Activated naive CD8-positive, alpha-beta T cell treated with anti-CD3 and anti-CD28 coated beads, Interleukin-2, amount 10 ng/mL, durations not matched to agents 7 days and 5 days (primary cell): ENCODE results near the gene GLIPR1. TPM values are rescaled to one million over a fixed set of nuclear protein-coding genes. Genes with fewer than 3 reads are reported as not detected.
A peak's percentile ranks its signal among the peaks of the same experiment; 100 is the strongest.
"Not testable (repeated sequence)": the region's sequence is repeated elsewhere in the genome, so short reads cannot be mapped to it uniquely, and the experiment has no call there.

Experiments used
- ATAC-seq: fragments of 150-1000 bp; cut with Tn5 transposase; one replicate; pipeline ENCODE4 v1.10.0; 2021; ENCODE audit warnings: low read depth, moderate library complexity
- POLR2A ChIA-PET: fragments of 350-600 bp; sonication (Branson Sonifier 250); formaldehyde crosslinking; loops from one replicate; lab custom pipeline; 2021; ENCODE audit warnings: antibody characterized with exemption; lab: Charles Lee
- DNase-seq: peaks from one replicate; pipeline ENCODE4 v3.0.0; 2021
- H3K27ac Mint-ChIP-seq: one replicate; pipeline ENCODE4 v1.8.0; 2022; ENCODE audit warnings: mild to moderate bottlenecking, mixed read lengths
- H3K27me3 Mint-ChIP-seq: one replicate; pipeline ENCODE4 v1.8.0; 2022; ENCODE audit warnings: mild to moderate bottlenecking, moderate library complexity, mixed read lengths
- H3K36me3 Mint-ChIP-seq: one replicate; pipeline ENCODE4 v1.8.0; 2021; ENCODE audit warnings: mild to moderate bottlenecking, mixed read lengths
- H3K4me1 Mint-ChIP-seq: one replicate; pipeline ENCODE4 v1.8.0; 2021; ENCODE audit warnings: mixed read lengths
- H3K4me3 Mint-ChIP-seq: one replicate; pipeline ENCODE4 v1.8.0; 2022; ENCODE audit warnings: mild to moderate bottlenecking, moderate library complexity, mixed read lengths
- H3K9me3 Mint-ChIP-seq: one replicate; pipeline ENCODE4 v1.8.0; 2021; ENCODE audit warnings: mixed read lengths
- total RNA-seq, 2 experiments: library from RNA; stranded (reverse); gene quantifications; one replicate each; pipeline ENCODE4 v1.2.3, GENCODE V29; 2021

The GLIPR1 gene
- total RNA-seq, 2 experiments from 2014 or later: 57.9 to 63.3 TPM

DNA sequence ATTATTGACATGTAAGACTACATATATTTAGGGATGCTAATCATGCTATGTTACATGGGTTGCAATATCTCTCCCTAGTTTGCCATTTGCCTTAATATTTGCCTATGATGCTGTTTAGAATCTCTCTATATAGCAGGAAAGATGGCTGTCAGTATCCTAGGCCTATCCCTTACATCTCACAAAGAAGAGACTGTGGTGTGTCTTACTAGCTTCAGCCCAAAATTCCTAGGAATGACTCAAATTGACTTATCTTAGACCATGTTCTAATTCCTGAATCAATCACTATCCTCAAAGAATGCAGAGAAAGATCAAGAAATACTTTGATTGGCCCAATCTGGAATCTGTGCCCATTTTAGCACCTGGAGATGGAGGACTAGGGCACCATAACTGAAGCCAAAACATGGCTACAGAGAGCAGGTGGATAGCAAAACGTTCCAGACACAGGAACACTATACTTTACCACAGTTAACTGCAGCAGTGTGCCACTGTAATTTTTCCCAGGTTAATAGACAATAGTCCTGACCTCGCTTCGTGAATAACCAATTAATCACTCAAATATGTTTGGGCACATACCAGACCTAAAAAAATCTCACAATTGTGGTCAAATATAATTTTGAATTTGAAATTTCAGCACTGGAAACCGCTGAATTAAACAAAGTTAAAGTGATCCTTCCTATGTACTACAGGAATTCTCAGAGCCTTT lies 32.7 kb upstream of the GLIPR1 start:
- ATAC-seq (no peak), DNase-seq (no peak)
- POLR2A ChIA-PET: no interaction called here
- H3K36me3 Mint-ChIP-seq: no peaks in the 10 kb centered on the region
- no peaks in the 10 kb centered on the region for H3K4me1 Mint-ChIP-seq
- peaks cover 8% of the 10 kb centered on the region for H3K27me3 Mint-ChIP-seq
- no peak overlapping the region for H3K4me3 Mint-ChIP-seq
- no peak overlapping the region for H3K27ac Mint-ChIP-seq
- peaks cover 6% of the 10 kb centered on the region for H3K9me3 Mint-ChIP-seq

DNA sequence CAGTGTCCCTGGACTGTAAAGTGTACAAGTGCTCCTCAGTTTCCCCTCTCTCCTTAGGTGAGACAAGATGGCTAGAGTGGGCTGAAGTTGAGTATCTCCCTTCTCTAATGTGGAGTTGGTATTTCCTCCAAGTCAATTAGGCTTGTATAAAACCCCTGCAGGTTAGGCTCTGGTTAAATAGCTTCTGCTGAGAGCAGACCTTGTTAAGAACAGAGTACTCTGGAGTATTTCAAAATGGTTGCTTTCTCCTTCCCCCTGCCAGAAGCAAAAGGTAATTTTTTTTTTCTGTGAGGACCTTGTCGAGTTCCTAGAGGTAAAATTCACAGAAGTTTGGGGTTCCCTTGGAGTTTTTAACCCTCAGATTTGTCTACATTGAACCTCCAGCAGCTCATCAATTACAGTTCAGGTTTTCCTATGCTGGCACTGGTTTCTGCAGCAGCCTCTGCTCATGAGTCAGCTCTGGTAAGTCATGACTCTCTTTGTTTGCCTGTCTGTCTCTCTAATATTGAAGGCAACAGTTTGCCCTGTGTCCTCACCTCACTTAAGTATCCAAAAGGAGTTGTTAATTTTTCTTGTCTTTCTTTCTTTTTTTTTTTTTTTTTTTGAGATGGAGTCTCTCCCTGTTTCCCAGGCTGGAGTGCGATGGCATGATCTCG lies 27.8 kb upstream of the GLIPR1 start:
- Mint-ChIP-seq H3K4me1 (peaks cover 14% of the 10 kb centered on the region), H3K27me3 (no peaks in the 10 kb centered on the region), H3K36me3 (peaks cover 10% of the 10 kb centered on the region), H3K27ac (no peak overlapping the region), H3K4me3 (no peak overlapping the region), H3K9me3 (peaks cover 3% of the 10 kb centered on the region)
- POLR2A ChIA-PET: interaction anchor here (0.6 kb wide), 1 partner anchor 30 kb away, joined by 5 read pairs; no protein-coding TSS in a partner anchor
- DNase-seq: no peak
- no peak for ATAC-seq

DNA sequence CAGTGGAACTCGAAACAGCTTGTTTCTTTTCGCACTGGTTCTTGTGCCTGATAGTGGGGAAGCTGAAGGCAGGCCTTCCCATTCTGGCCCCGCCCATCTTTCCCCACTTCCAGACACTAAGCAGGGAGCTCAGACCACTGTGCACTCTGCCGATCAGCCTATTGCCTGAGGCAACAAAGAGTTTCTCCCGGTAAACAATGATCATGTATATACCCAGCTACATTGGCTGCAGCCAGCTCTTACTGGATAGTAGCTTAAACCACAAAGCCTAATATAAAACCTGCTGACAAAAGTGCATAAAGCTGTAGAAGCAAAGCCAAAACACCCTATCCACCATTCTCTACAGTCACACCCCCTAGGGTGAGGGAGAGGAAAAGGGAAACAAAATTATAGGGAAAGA lies 24.7 kb upstream of the GLIPR1 start:
- Mint-ChIP-seq H3K9me3 (peaks cover 4% of the 10 kb centered on the region), H3K27ac (no peak overlapping the region)
- POLR2A ChIA-PET: interaction anchor here (1.3 kb wide), 1 partner anchor 25 kb away, joined by 4 read pairs; the partner anchor contains the start of gene GLIPR1

DNA sequence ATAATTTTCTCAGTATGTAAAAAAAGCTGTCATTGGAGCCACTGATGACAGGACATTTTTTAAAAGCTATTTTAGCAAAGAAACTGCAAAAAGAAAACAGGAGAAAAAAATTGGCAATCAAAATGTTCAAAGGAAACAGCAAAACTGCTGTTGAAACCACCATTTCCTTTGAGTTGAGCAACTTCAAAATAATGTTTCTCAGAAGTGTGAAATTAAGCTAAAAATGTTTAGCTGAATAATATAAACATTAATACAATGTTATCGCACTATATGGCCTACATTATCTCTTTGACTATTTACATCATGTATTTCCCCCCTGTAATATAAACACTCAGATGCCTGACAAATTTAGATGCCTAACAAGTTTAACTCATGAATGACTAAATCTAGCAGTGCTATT lies 23.4 kb upstream of the GLIPR1 start:
- peak overlapping the region; percentile 69 for H3K27ac Mint-ChIP-seq
- no peaks in the 10 kb centered on the region for H3K27me3 Mint-ChIP-seq
- peaks cover 27% of the 10 kb centered on the region for H3K36me3 Mint-ChIP-seq
- peaks cover 35% of the 10 kb centered on the region for H3K4me1 Mint-ChIP-seq
- ATAC-seq: peak; percentile 36
- no peak overlapping the region for H3K4me3 Mint-ChIP-seq
- peaks cover 4% of the 10 kb centered on the region for H3K9me3 Mint-ChIP-seq
- no peak for DNase-seq
- POLR2A ChIA-PET: interaction anchor here (0.9 to 1.3 kb wide), 4 partner anchors 22 to 54 kb away, joined by 3 to 4 read pairs (median 4); partner anchors contain the start of genes GLIPR1 and KRR1

More for the DNA sequence above, 24.7 kb upstream of the GLIPR1 start:
- ATAC-seq (no peak), DNase-seq (no peak)
- Mint-ChIP-seq H3K4me3 (no peak overlapping the region), H3K36me3 (peaks cover 22% of the 10 kb centered on the region), H3K4me1 (peaks cover 31% of the 10 kb centered on the region), H3K27me3 (no peaks in the 10 kb centered on the region)

DNA sequence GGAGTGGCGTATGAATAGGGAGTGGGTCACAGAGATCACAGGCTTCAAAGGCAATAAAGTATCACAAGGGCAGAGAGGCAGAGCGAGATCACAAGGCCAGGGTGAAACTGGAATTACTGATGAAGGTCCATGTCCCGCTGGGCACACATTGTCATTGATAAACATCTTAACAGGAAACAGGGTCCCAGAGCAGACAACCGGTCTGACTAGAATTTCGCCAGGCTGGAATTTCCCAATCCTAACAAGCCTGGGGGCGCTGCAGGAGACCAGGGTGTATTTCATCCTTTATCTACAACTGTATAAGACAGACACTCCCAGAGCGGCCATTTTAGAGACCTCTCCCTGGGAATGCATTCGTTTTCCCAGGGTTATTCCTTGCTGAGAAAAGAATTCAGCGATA lies 22.7 kb upstream of the GLIPR1 start:
- not testable (repeated sequence) for H3K27me3 Mint-ChIP-seq, DNase-seq, ATAC-seq, H3K9me3 Mint-ChIP-seq
- POLR2A ChIA-PET: interaction anchor here (0.9 kb wide), 1 partner anchor 21 kb away, joined by 4 read pairs; no protein-coding TSS in a partner anchor
- H3K36me3 Mint-ChIP-seq: peaks cover 30% of the 10 kb centered on the region
- H3K4me3 Mint-ChIP-seq: peak overlapping the region; percentile 35
- H3K27ac Mint-ChIP-seq: peak overlapping the region; percentile 51
- peaks cover 35% of the 10 kb centered on the region for H3K4me1 Mint-ChIP-seq

DNA sequence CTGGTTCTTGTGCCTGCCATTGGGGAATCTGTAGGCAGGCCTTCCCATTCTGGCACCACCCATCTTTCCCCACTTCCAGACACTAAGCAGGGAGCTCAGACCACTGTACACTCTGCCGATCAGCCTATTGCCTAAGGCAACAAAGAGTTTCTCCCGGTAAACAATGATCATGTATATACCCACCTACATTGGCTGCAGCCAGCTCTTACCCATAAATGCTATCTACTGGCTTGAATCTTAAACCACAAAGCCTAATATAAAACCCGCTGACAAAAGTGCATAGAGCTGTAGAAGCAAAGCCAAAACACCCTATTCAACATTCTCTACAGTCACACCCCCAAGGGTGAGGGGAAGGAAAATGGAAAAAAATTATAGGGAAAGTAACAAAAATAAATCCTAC lies 20.8 kb upstream of the GLIPR1 start:
- POLR2A ChIA-PET: no interaction called here
- peaks cover 4% of the 10 kb centered on the region for H3K9me3 Mint-ChIP-seq
- peaks cover 35% of the 10 kb centered on the region for H3K4me1 Mint-ChIP-seq
- H3K36me3 Mint-ChIP-seq: peaks cover 28% of the 10 kb centered on the region
- H3K27ac Mint-ChIP-seq: no peak overlapping the region
- H3K4me3 Mint-ChIP-seq: no peak overlapping the region
- no peak for ATAC-seq
- no peaks in the 10 kb centered on the region for H3K27me3 Mint-ChIP-seq
- no peak for DNase-seq

DNA sequence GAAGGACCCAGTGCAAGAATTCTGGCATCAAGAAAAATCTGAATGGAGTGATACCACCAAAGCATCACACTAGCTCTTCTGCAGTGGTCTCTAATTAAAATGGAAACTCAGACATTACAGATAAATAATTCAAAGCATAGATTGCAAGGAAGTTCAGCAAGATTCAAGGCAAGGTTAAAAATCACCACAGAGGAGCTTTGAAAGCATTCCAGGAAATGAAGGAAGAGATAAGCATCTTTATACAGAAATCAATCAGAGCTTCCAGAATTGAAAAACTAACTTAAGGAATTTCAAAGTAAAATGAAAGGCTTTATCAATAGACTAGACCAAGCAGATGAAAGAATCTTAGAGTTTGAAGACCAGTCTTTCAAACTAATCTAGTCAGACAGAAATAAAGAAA lies 20.4 kb upstream of the GLIPR1 start:
- Mint-ChIP-seq H3K4me3 (no peak overlapping the region), H3K27ac (no peak overlapping the region), H3K27me3 (no peaks in the 10 kb centered on the region), H3K9me3 (peaks cover 4% of the 10 kb centered on the region), H3K36me3 (peaks cover 26% of the 10 kb centered on the region), H3K4me1 (peaks cover 35% of the 10 kb centered on the region)
- DNase-seq (no peak), ATAC-seq (no peak)
- POLR2A ChIA-PET: interaction anchor here (1.1 kb wide), 1 partner anchor 21 kb away, joined by 3 read pairs; the partner anchor contains the start of gene GLIPR1

DNA sequence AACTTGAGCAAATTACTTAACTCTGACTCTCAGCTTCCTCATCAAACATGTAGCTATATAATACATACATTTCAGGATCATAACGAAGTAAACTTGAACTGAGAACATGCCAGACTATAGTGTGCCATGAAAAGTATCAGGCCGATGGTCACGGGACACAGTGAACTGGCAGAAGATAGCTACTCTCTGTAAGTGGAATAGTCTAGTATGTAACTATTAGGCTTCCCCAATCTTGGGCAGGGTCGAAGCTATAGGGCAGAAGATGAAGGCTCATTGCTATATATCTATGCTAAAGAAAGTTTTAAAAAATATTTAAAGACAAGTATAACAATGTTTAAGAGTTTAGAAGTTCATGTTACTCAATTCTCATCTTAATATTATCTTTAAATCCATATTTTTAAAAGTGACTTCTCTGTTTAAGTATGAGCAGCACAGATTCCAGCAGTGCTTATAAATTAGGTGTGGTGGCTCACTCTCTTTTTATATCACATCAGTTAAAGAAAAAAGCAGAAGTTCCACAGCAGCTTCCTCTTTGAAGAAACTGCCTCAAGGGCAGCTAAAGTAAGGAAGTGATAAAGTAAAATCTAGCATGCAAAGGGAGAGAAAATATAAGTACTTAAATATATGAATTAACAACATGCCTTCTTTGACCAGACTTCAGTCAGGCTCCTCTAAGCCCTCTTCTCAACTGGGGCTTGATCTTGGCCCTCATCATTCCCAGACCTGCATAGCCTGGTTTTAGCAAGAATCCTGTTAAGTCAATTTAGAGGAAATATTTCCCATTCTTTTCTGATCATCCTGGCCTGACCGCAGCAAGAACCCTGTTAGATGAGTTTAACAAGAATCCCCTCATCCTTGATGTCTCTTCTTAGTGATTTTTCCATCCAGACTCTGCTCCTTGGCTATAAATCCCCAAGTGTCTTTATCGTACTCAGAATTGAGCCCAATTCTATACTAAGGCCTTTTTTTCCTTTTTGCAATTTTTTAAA lies 8.4 kb upstream of the GLIPR1 start:
- POLR2A ChIA-PET: no interaction called here
- Mint-ChIP-seq H3K36me3 (no peaks in the 10 kb centered on the region), H3K4me1 (peaks cover 4% of the 10 kb centered on the region)

DNA sequence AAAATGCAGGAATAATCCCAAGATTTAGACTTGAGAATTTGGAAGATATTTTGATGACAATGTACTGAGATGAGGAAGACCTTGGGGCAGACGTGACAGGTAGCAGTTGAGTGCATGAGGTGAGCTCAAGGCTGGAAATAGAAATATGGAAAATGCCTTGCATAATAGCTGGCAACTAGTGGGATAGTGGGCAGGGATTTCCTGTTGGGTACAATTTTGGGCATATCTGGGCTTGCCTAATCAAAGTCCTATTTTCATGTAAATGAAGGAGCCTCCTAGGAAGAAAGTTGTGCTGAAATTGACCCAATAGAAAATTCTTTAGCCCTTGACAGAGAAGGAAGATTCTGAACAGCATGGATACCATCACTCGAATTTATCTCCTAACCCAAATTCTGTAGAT lies 6.4 kb upstream of the GLIPR1 start:
- Mint-ChIP-seq H3K4me1 (peaks cover 21% of the 10 kb centered on the region), H3K36me3 (no peaks in the 10 kb centered on the region), H3K4me3 (no peak overlapping the region), H3K27me3 (peaks cover 2% of the 10 kb centered on the region), H3K27ac (no peak overlapping the region), H3K9me3 (no peaks in the 10 kb centered on the region)
- no peak for ATAC-seq
- DNase-seq: no peak
- POLR2A ChIA-PET: no interaction called here

More for the DNA sequence above, 8.4 kb upstream of the GLIPR1 start:
- Mint-ChIP-seq H3K27ac (no peak overlapping the region), H3K9me3 (no peaks in the 10 kb centered on the region), H3K27me3 (peaks cover 2% of the 10 kb centered on the region), H3K4me3 (no peak overlapping the region)
- DNase-seq: no peak
- no peak for ATAC-seq

DNA sequence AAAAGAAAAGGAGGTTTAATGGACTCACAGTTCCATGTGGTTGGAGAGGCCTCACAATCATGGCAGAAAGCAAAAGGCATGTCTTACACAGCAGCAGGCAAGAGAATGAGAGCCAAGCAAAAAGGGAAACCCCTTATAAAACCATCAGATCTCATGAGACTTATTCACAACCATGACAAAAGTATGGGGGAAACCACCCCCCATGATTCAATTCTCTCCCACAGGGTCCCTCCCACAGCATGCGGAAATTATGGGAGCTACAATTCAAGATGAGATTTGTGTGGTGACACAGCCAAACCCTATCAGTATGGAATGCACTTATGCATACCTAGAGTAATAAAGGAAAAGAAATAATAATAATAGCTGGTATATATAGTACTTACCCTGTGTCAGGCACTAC lies 4.5 kb upstream of the GLIPR1 start:
- Mint-ChIP-seq H3K4me1 (peaks cover 35% of the 10 kb centered on the region), H3K27me3 (peaks cover 2% of the 10 kb centered on the region), H3K4me3 (no peak overlapping the region), H3K36me3 (no peaks in the 10 kb centered on the region), H3K27ac (no peak overlapping the region), H3K9me3 (no peaks in the 10 kb centered on the region)
- ATAC-seq (no peak), DNase-seq (no peak)
- POLR2A ChIA-PET: no interaction called here

DNA sequence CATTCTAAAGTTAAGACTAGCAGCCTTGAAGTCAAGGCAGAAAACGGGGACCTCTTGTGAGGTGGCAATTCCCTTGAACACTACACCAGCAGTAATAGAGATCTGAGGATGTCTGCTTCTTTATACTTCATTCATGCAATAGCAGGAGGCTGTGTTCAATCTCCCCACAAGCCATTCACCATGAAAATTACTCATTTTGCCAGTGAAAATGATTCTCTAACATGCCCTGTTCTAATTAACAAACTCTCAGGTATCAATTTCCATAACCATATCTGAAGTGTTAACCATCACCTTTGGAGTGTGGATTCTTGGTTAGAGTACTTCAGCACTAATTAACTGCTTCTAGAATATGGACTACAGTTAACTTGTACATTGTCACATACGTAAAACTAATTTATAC lies 3.4 kb upstream of the GLIPR1 start:
- ATAC-seq (no peak), DNase-seq (no peak)
- Mint-ChIP-seq H3K9me3 (no peaks in the 10 kb centered on the region), H3K27ac (no peak overlapping the region), H3K4me1 (peaks cover 44% of the 10 kb centered on the region), H3K27me3 (no peaks in the 10 kb centered on the region), H3K4me3 (no peak overlapping the region), H3K36me3 (no peaks in the 10 kb centered on the region)
- POLR2A ChIA-PET: no interaction called here

DNA sequence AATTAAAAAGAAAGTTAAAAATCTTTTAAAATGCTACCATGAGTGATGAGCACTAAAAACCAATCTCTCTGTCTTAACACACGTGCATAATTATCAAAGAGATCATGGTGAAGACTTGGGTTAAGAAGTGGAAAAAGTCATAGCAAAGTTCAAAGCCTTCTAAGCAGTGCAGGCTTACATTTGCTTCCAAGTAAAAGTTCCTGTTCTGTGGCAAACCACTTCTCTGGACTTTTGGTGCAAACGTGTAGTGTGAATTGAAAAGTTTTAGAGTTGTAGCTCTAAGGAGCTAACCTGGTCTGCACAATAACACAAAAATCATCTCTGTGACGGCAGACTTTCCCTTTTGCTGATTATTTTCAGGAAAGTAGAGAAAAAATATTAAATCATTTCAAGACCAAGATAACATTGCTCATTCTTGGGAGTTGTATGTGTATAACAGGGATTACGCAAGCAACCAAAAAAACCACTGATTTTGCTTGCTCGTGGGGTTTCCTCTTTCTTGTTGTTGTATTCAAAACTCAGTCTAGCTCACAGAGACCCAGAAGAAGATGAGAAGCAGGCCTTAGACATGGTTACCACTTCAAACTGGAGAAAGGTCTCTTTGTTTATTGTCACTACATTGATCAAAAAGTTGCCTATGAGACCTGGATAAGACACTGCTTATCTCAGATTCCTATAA lies 2.3 kb upstream of the GLIPR1 start:
- ATAC-seq: peak; percentile 41
- Mint-ChIP-seq H3K9me3 (no peaks in the 10 kb centered on the region), H3K27ac (peak overlapping the region; percentile 82), H3K4me1 (peaks cover 52% of the 10 kb centered on the region), H3K27me3 (no peaks in the 10 kb centered on the region), H3K4me3 (peak overlapping the region; percentile 55), H3K36me3 (peaks cover 1% of the 10 kb centered on the region)
- no peak for DNase-seq
- POLR2A ChIA-PET: interaction anchor here (1.0 to 1.3 kb wide), 3 partner anchors 21 to 87 kb away, joined by 4 to 8 read pairs (median 4); partner anchors contain the start of genes GLIPR1L2 and KRR1
